MG63 (cell line): Measurements from ENCODE around the gene SYK. TPM values are rescaled to one million over a fixed set of nuclear protein-coding genes. Genes with fewer than 3 reads are reported as not detected.

Experiments
- total RNA-seq: library from RNA; depleted of rRNA; stranded (reverse); fragments of >200 nt; shearing (Covaris generic); gene quantifications from 2 replicates; pipeline ENCODE4 v1.2.3, GENCODE V29; 2014; ENCODE audit warnings: low replicate concordance; rRNA removed

SYK gene
- total RNA-seq, 1 experiment from 2014 or later: 7.9 TPM

Other genes starting within 250 kb of the SYK start
- gene DIRAS2, start 159.0 kb upstream of the SYK start, total RNA-seq: not detected in 2 replicates